ENCODE data around the gene UIMC1.

- TF ChIP-seq GLI4 (tag by site-specific recombination; IDR thresholded peaks at IDR 0.05) (no peak), CTCF (tag by site-specific recombination; IDR thresholded peaks at IDR 0.05) (no peak), TRIM28 (IDR thresholded peaks at IDR 0.05; ENCODE audit: borderline replicate concordance, low read length) (no peak), ZNF704 (tag by site-specific recombination; IDR thresholded peaks at IDR 0.05) (no peak), ZNF670 (tag by site-specific recombination; IDR thresholded peaks at IDR 0.05; ENCODE audit: low read depth) (no peak), ZNF324 (tag by site-specific recombination; IDR thresholded peaks at IDR 0.05) (no peak), ZNF530 (tag by site-specific recombination; IDR thresholded peaks at IDR 0.05; ENCODE audit: low read depth) (no peak), HOXA7 (CRISPR knock-in tag; IDR thresholded peaks at IDR 0.05; ENCODE audit: borderline replicate concordance) (no peak), KLF1 (tag by site-specific recombination; IDR thresholded peaks at IDR 0.05) (no peak), ZNF580 (tag by site-specific recombination; IDR thresholded peaks at IDR 0.05) (no peak)
Observed at GRCh38 chr5:176859916-176860315, 146.7 kb downstream of the UIMC1 start.

Data from HEK293 (cell line).